HCT116 (cell line): ENCODE measurements around the gene FKBP2. TPM values are rescaled to one million over a fixed set of nuclear protein-coding genes. Genes with fewer than 3 reads are reported as not detected.

Experiments used
- ATAC-seq: fragments of 200-7000 bp; cut with Tn5 transposase; 2 replicates; pipeline ENCODE4 v1.9.1; 2020; ENCODE audit warnings: mild to moderate bottlenecking, moderate library complexity
- BruUV-seq: library from RNA; stranded (reverse); fragments of 400-500 nt; replicated peaks from 2 replicates; lab custom pipeline; 2021; lab: Mats Ljungman, UMichigan
- CTCF ChIA-PET: fragments of 300-600 bp; sonication (Branson Sonifier 250); formaldehyde crosslinking; loops from one replicate; lab custom pipeline; 2021; ENCODE audit warnings: antibody characterized with exemption; lab: Charles Lee
- POLR2A ChIA-PET: fragments of 300-600, 350-600 bp; sonication (Branson Sonifier 250); formaldehyde crosslinking; loops from one replicate; lab custom pipeline; 2021; ENCODE audit warnings: antibody characterized with exemption; lab: Charles Lee
- RAD21 ChIA-PET, 2 experiments: fragments of 300-600 bp; sonication (Branson Sonifier 250); formaldehyde crosslinking; loops; one replicate each; lab custom pipeline; 2023; ENCODE audit warnings: low total read pairs in 2 of 2; ENCODE audit not compliant: uncharacterized antibody in 2 of 2, unreplicated experiment in 2 of 2, low non-redundant PET in 1 of 2; lab: Charles Lee
- DNase-seq: peaks from one replicate; pipeline ENCODE4 v3.0.0-alpha.2; 2010; ENCODE audit warnings: low read depth, low spot score
- H2AFZ ChIP-seq: fragments of 200-600 bp; shearing (Covaris generic), sonication (generic); 2 replicates; pipeline ENCODE4 v1.6.1; 2017; ENCODE audit warnings: low read depth, mixed run types, mixed read lengths, antibody characterized with exemption, low read length; ENCODE audit not compliant: poor library complexity, severe bottlenecking
- H3K27ac ChIP-seq: 2 replicates; pipeline ENCODE4 v1.5.1; 2012; ENCODE audit warnings: low read depth, low read length
- H3K27me3 ChIP-seq: fragments of 200-600 bp; sonication (generic); 2 replicates; pipeline ENCODE4 v1.6.1; 2016; ENCODE audit warnings: mixed run types, low read length, mixed read lengths; ENCODE audit not compliant: insufficient read depth
- H3K36me3 ChIP-seq, 2 experiments: fragments of 200-500 bp in 1 of 2; fragments of 200-600 bp in 1 of 2; sonication (Bioruptor generic) in 1 of 2; sonication (generic) in 1 of 2; 2 replicates each; pipeline versions ENCODE4 v1.5.1 to v1.6.1; 2014 to 2016; ENCODE audit warnings: low read length in 2 of 2, inconsistent platforms in 1 of 2, mixed read lengths in 1 of 2, mixed run types in 1 of 2; ENCODE audit not compliant: insufficient read depth in 2 of 2, control insufficient read depth in 1 of 2
- H3K4me1 ChIP-seq, 2 experiments: fragments of 200-600 bp in 1 of 2; sonication (generic) in 1 of 2; 2 replicates each; pipeline versions ENCODE4 v1.5.1 to v1.6.1; 2012 to 2017; ENCODE audit warnings: low read length in 2 of 2, inconsistent platforms in 1 of 2, mild to moderate bottlenecking in 1 of 2, mixed read lengths in 1 of 2, mixed run types in 1 of 2, moderate library complexity in 1 of 2; ENCODE audit not compliant: insufficient read depth in 2 of 2, control insufficient read depth in 1 of 2
- H3K4me2 ChIP-seq: fragments of 200-600 bp; sonication (generic); 2 replicates; pipeline ENCODE4 v1.6.1; 2017; ENCODE audit warnings: mixed run types, low read length, mixed read lengths
- H3K4me3 ChIP-seq, 2 experiments: fragments of 200-600 bp in 1 of 2; sonication (generic) in 1 of 2; replicated peaks in 1 of 2; 2 replicates each; pipeline ENCODE4 v1.5.1; 2011 to 2016; ENCODE audit warnings: low read length in 2 of 2, control low read depth in 1 of 2, low read depth in 1 of 2, mild to moderate bottlenecking in 1 of 2, mixed read lengths in 1 of 2, mixed run types in 1 of 2
- H3K79me2 ChIP-seq: fragments of 200-600 bp; sonication (generic); 2 replicates; pipeline ENCODE4 v1.6.1; 2017; ENCODE audit warnings: mild to moderate bottlenecking, mixed run types, low read length, moderate library complexity, mixed read lengths; ENCODE audit not compliant: insufficient read depth
- H3K9ac ChIP-seq: fragments of 200-600 bp; sonication (generic); 2 replicates; pipeline ENCODE4 v1.6.1; 2016; ENCODE audit warnings: low read length, mixed read lengths
- H3K9me2 ChIP-seq: fragments of 200-600 bp; sonication (generic), shearing (Covaris generic); 2 replicates; pipeline ENCODE4 v1.6.1; 2017; ENCODE audit warnings: mixed run types, mild to moderate bottlenecking, moderate library complexity; ENCODE audit not compliant: insufficient read depth
- H3K9me3 ChIP-seq, 2 experiments: fragments of 200-500 bp in 1 of 2; fragments of 200-600 bp in 1 of 2; sonication (Bioruptor generic) in 1 of 2; sonication (generic) in 1 of 2; 2 replicates each; pipeline ENCODE4 v1.6.1; 2014 to 2017; ENCODE audit warnings: low read length in 2 of 2, mixed read lengths in 2 of 2, inconsistent platforms in 1 of 2, low read depth in 1 of 2, mild to moderate bottlenecking in 1 of 2, mixed run types in 1 of 2, moderate library complexity in 1 of 2; ENCODE audit not compliant: control insufficient read depth in 1 of 2, insufficient read depth in 1 of 2
- H4K20me1 ChIP-seq: fragments of 200-600 bp; sonication (generic), shearing (Covaris generic); 2 replicates; pipeline ENCODE4 v1.6.1; 2017; ENCODE audit warnings: mixed run types, mild to moderate bottlenecking, moderate library complexity; ENCODE audit not compliant: insufficient read depth
- CBX3 ChIP-seq: IDR thresholded peaks from 2 replicates; pipeline ENCODE4 v1.6.1; 2012; ENCODE audit warnings: low read depth
- CEBPB ChIP-seq: IDR thresholded peaks from 2 replicates; pipeline ENCODE4 v1.6.1; 2012; ENCODE audit warnings: low read depth
- EZH2 ChIP-seq: fragments of 200-600 bp; sonication (generic); IDR thresholded peaks from 2 replicates; pipeline ENCODE4 v1.6.1; 2017; ENCODE audit warnings: antibody characterized with exemption, mixed run types
- FOSL1 ChIP-seq: IDR thresholded peaks from 2 replicates; pipeline ENCODE4 v1.6.1; 2012; ENCODE audit warnings: low read depth
- JUND ChIP-seq: IDR thresholded peaks from 2 replicates; pipeline ENCODE4 v1.6.1; 2012
- POLR2AphosphoS5 ChIP-seq: IDR thresholded peaks from 2 replicates; pipeline ENCODE4 v1.6.1; 2011; ENCODE audit warnings: mild to moderate bottlenecking, low read depth, low read length, moderate library complexity
- RAD21 ChIP-seq: IDR thresholded peaks from 2 replicates; pipeline ENCODE4 v1.6.1; 2012; ENCODE audit warnings: low read depth, mild to moderate bottlenecking
- SIN3A ChIP-seq: IDR thresholded peaks from 2 replicates; pipeline ENCODE4 v1.6.1; 2012; ENCODE audit warnings: low read depth
- TCF7L2 ChIP-seq: IDR thresholded peaks from 2 replicates; pipeline ENCODE4 v1.7.0; 2011; ENCODE audit warnings: borderline replicate concordance, inconsistent platforms; ENCODE audit not compliant: insufficient read depth, insufficient read length; ENCODE audit errors: extremely low read depth
- YY1 ChIP-seq: IDR thresholded peaks from 2 replicates; pipeline ENCODE4 v1.6.1; 2011; ENCODE audit warnings: low read length, low read depth, moderate library complexity, mild to moderate bottlenecking; ENCODE audit not compliant: insufficient replicate concordance; ENCODE audit errors: extremely low read depth
- ZFX ChIP-seq: fragments of 450-650 bp; IDR thresholded peaks from 2 replicates; pipeline ENCODE4 v1.6.1; 2017
- ZNF274 ChIP-seq: fragments of 200-500 bp; sonication (Bioruptor generic); IDR thresholded peaks from 2 replicates; pipeline ENCODE4 v1.6.1; 2014; ENCODE audit warnings: mild to moderate bottlenecking, low read depth, low read length, inconsistent platforms
- intact Hi-C: fragments of 100-400 bp; cut with micrococcal nuclease; formaldehyde crosslinking; loops from 2 replicates; pipeline ENCODE4 v1.10.0; 2022
- total RNA-seq: library from RNA; stranded (reverse); gene quantifications from one replicate; pipeline ENCODE4 v1.2.1, GENCODE V29; 2021; ENCODE audit not compliant: unreplicated experiment
- TF ChIP-seq, protein P1 (sequence below): IDR thresholded peaks from 2 replicates; pipeline ENCODE4 v1.6.1; 2012
- TF ChIP-seq, protein P2 (sequence below): IDR thresholded peaks from 2 replicates; pipeline ENCODE4 v1.6.1; 2012
- TF ChIP-seq, protein P3 (sequence below): IDR thresholded peaks from 2 replicates; pipeline ENCODE4 v1.6.1; 2011; ENCODE audit warnings: mild to moderate bottlenecking, low read length, moderate library complexity; ENCODE audit not compliant: insufficient replicate concordance; ENCODE audit errors: extremely low read depth

The FKBP2 gene
- total RNA-seq, 1 experiment from 2014 or later, result 69.2 TPM

DNA sequence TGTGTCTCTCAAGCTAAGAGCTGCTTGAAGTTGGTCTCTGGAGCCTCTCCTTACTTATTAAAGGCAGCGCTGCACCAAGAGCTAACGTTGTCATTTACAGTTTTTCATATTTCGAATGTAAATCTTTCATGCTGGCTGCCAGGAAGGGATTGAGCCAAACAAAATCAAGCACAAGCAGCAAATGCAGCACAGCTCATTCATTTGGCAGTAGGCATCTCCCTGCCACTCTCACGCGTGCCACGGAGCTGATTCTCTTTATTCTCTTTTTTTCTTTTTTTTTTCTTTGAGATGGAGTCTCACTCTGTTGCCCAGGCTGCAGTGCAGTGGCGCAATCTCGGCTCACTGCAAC lies 8.0 kb upstream of the FKBP2 start:
- POLR2A ChIA-PET, result interaction anchor here (3.1 kb wide), 1 partner anchor 8 kb away, joined by 11 read pairs; the partner anchor contains the start of gene FKBP2
- TF ChIP-seq CEBPB, result no peak
- Histone ChIP-seq H2AFZ (no peak overlapping the region), H3K79me2 (peaks cover 8% of the 10 kb centered on the region), H3K27me3 (no peaks in the 10 kb centered on the region), H3K9me2 (no peaks in the 10 kb centered on the region), H3K4me3 (peak overlapping the region in 1 of 2 experiments; percentile 62; a peak in 1 of 4 replicates), H3K9me3 (no peaks in the 10 kb centered on the region), H3K4me1 (peaks cover 24 to 61% of the 10 kb centered on the region in 2 experiments), H3K36me3 (0 out of 4 replicates have a peak, but pooled peaks cover 0 to 7% of the 10 kb centered on the region in 2 experiments), H3K4me2 (peak overlapping the region; percentile 85; the same call in 1 of the 2 replicates), H4K20me1 (no peaks in the 10 kb centered on the region), H3K27ac (no peak overlapping the region; the same call in 1 of the 2 replicates), H3K9ac (no peak overlapping the region)
- BruUV-seq, result no TSS peak
- CTCF ChIA-PET, result interaction anchor here (0.8 to 1.5 kb wide), 2 partner anchors 71 to 85 kb away, joined by 3 read pairs; partner anchors contain the start of genes PRDX5 and TRMT112
- ATAC-seq (no peak), DNase-seq (no peak)
- RAD21 ChIA-PET, result no interaction called here
- intact Hi-C loops, result no loop called here

DNA sequence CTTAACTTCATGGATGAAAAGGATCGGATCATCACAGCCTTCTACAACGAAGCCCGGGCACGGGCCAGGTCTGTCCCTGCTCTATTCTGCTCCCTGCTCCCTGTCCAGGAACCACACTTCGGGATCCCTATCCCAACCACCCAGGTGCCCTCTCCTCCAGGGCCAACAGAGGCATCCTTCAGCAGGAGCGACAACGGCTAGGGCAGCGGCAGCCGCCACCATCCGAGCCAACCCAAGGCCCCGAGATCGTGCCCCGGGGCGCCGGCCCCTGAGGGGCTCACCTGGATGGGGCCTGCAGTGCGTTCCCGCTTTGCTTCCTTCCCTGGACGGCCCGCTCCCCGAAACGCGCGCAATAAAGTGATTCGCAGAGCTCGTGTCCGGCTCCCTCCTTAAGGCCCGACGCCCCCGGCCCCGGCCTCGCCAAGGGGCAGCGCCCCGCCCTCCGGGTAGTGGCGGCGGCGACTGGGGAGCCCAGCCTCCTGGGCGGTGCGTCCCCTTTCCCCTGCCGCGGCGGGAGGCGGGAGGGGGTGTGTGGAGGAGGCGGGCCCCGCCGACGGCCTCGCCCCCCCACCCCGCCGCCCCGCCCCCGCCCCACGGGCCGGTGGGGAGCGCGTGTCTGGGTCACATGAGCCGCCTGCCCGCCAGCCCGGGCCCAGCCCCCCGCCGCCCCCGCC lies 6.8 kb upstream of the FKBP2 start, which contains the start of gene VEGFB:
Gene VEGFB, plus strand, starts transcription at position 672 of the 674 bp plus-strand sequence. CDS start 250 bp downstream, outside the sequence.
- H3K4me1 ChIP-seq, result peaks cover 26 to 66% of the 10 kb centered on the region in 2 experiments
- intact Hi-C loops, result no loop called here
- DNase-seq, result no peak
- TF ChIP-seq TCF7L2, result no peak
- TF ChIP-seq, protein P1, sequence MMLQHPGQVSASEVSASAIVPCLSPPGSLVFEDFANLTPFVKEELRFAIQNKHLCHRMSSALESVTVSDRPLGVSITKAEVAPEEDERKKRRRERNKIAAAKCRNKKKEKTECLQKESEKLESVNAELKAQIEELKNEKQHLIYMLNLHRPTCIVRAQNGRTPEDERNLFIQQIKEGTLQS, result no peak
- TF ChIP-seq RAD21, result no peak
- TF ChIP-seq, protein P2, sequence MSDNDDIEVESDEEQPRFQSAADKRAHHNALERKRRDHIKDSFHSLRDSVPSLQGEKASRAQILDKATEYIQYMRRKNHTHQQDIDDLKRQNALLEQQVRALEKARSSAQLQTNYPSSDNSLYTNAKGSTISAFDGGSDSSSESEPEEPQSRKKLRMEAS, result no peak
- TF ChIP-seq FOSL1, result no peak
- no peak for TF ChIP-seq CBX3
- TF ChIP-seq, protein P3, sequence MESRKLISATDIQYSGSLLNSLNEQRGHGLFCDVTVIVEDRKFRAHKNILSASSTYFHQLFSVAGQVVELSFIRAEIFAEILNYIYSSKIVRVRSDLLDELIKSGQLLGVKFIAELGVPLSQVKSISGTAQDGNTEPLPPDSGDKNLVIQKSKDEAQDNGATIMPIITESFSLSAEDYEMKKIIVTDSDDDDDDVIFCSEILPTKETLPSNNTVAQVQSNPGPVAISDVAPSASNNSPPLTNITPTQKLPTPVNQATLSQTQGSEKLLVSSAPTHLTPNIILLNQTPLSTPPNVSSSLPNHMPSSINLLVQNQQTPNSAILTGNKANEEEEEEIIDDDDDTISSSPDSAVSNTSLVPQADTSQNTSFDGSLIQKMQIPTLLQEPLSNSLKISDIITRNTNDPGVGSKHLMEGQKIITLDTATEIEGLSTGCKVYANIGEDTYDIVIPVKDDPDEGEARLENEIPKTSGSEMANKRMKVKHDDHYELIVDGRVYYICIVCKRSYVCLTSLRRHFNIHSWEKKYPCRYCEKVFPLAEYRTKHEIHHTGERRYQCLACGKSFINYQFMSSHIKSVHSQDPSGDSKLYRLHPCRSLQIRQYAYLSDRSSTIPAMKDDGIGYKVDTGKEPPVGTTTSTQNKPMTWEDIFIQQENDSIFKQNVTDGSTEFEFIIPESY, result no peak
- TF ChIP-seq EZH2, result no peak
- TF ChIP-seq SIN3A, result no peak
- peak; percentile 43; the same call in 1 of the 2 replicates for TF ChIP-seq ZFX
- peak; percentile 76 for TF ChIP-seq POLR2AphosphoS5
- no peak for TF ChIP-seq JUND
- TF ChIP-seq ZNF274, result no peak
- TF ChIP-seq CEBPB, result no peak
- TF ChIP-seq YY1, result no peak

More for the DNA sequence above, 6.8 kb upstream of the FKBP2 start, which contains the start of gene VEGFB:
- POLR2A ChIA-PET, result interaction anchor here (1.2 to 3.1 kb wide), 2 partner anchors 7 to 70 kb away, joined by 3 to 11 read pairs; partner anchors contain the start of gene FKBP2
- H3K9me2 ChIP-seq, result no peaks in the 10 kb centered on the region
- H3K27me3 ChIP-seq, result no peaks in the 10 kb centered on the region
- H3K36me3 ChIP-seq, result 0 out of 4 replicates have a peak, but pooled peaks cover 0 to 8% of the 10 kb centered on the region in 2 experiments
- no peaks in the 10 kb centered on the region for H4K20me1 ChIP-seq
- CTCF ChIA-PET, result no interaction called here
- peak; percentile 71 for ATAC-seq
- H3K4me3 ChIP-seq, result peak within 1 kb of the TSS; percentile 63 to 79
- peaks cover 8% of the 10 kb centered on the region for H3K79me2 ChIP-seq
- H2AFZ ChIP-seq, result no peak within 1 kb of the TSS
- TSS peak; percentile 55 for BruUV-seq
- peak within 1 kb of the TSS; percentile 78 for H3K9ac ChIP-seq
- peak within 1 kb of the TSS; percentile 87 for H3K27ac ChIP-seq
- peak within 1 kb of the TSS; percentile 100 for H3K4me2 ChIP-seq
- no peaks in the 10 kb centered on the region for H3K9me3 ChIP-seq
- RAD21 ChIA-PET, result no interaction called here
